GM12891 (cell line): ENCODE measurements around the gene NOTCH1.
A peak's percentile ranks its signal among the peaks of the same experiment; 100 is the strongest.

Experiments used
- DNase-seq: peaks from one replicate; pipeline ENCODE4 v3.0.0; 2011; ENCODE audit warnings: low spot score; ENCODE audit not compliant: insufficient read length
- FAIRE-seq: peaks from 2 replicates; lab custom pipeline; 2011; peaks lifted over from hg19 to GRCh38; lab: Jason Lieb, UNC
- PAX5 ChIP-seq: IDR thresholded peaks from 2 replicates; pipeline ENCODE4 v1.6.1; 2011; ENCODE audit warnings: low read length, moderate library complexity, mild to moderate bottlenecking; ENCODE audit not compliant: insufficient read depth, severe bottlenecking
- POLR2A ChIP-seq: IDR thresholded peaks from 2 replicates; pipeline ENCODE4 v1.6.1; 2011; ENCODE audit warnings: low read depth, low read length, control low read depth
- POLR2AphosphoS5 ChIP-seq: IDR thresholded peaks from 2 replicates; pipeline ENCODE4 v1.6.1; 2011; ENCODE audit warnings: low read depth, low read length, control low read depth
- POU2F2 ChIP-seq: IDR thresholded peaks from 2 replicates; pipeline ENCODE4 v1.6.1; 2011; ENCODE audit warnings: low read depth, mild to moderate bottlenecking, control low read depth, low read length, moderate library complexity
- SPI1 ChIP-seq: IDR thresholded peaks from 2 replicates; pipeline ENCODE4 v1.6.1; 2011; ENCODE audit warnings: low read depth, low read length, control low read depth
- TAF1 ChIP-seq: IDR thresholded peaks from 2 replicates; pipeline ENCODE4 v1.6.1; 2011; ENCODE audit warnings: low read depth, low read length, control low read depth

Gene NOTCH1

DNA sequence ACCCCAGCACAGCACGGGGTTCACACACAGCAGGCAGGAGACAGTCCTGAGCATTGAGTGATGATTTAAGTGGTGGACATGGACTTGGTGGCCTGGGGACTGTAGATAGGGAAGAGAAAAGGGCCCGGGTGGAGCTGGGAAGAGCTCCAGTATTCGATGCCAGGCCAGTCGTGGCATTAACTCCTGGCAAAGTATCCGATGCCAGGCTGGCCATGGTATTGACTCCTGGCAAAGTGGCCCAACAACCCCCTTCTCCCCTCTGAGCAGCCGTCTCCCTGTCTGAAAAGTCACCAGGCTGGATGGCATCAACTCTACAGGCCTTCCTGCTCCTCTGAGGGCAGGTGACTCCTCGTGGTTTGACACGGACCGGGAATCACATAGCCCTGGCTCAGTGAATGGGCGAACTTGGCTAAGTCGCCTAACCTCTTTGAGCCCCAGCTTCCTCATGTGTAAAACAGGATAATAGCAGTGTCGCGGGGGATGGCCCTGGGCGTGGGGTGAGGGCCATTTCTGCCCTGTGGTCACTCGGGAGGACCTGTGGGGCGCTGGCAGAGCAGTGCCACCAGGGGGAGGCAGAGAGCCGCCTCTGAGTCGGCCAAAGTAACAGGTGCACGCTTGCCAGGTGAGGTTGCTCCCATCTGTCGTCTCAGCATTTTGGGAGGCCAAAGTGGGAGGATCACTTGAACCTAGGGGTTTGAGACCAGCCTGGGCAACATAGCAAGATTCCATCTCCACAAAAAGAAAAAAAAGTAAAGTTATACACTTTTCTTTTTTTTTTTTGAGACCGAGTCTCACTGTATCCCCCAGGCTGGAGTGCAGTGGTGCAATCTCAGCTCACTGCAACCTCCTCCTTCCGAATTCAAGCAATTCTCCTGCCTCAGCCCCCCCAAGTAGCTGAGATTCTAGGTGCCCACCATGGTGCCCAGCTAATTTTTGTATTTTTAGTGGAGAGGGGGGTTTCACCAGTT is 57.3 kb downstream of the NOTCH1 start:
- peak; percentile 88 for FAIRE-seq
- DNase-seq: no peak
- TF ChIP-seq SPI1 (no peak), POLR2AphosphoS5 (no peak), TAF1 (no peak), PAX5 (no peak), POU2F2 (no peak), POLR2A (no peak)

DNA sequence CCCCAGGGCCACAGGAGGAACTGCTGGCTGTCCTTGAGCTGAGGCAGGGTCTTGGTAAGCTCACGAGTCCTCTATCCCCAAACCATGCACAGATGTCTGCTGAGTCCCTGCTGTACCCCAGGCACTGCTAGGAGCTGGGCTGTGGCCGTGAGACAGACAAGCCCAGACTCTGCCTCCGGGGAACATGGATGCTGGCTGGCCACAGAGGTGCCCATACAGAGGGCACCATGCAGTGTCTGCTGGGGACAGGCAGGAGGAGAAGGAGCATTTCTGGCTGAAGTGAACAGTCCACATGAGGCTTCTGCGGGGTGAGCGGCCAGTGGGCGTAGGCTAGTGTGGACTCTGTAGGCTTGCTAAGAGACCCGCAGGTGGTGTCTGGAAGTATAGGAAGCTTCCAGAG is 58.2 kb downstream of the NOTCH1 start:
- TF ChIP-seq POLR2A (no peak), SPI1 (no peak), PAX5 (no peak), TAF1 (no peak), POLR2AphosphoS5 (no peak), POU2F2 (no peak)
- FAIRE-seq: no peak

DNA sequence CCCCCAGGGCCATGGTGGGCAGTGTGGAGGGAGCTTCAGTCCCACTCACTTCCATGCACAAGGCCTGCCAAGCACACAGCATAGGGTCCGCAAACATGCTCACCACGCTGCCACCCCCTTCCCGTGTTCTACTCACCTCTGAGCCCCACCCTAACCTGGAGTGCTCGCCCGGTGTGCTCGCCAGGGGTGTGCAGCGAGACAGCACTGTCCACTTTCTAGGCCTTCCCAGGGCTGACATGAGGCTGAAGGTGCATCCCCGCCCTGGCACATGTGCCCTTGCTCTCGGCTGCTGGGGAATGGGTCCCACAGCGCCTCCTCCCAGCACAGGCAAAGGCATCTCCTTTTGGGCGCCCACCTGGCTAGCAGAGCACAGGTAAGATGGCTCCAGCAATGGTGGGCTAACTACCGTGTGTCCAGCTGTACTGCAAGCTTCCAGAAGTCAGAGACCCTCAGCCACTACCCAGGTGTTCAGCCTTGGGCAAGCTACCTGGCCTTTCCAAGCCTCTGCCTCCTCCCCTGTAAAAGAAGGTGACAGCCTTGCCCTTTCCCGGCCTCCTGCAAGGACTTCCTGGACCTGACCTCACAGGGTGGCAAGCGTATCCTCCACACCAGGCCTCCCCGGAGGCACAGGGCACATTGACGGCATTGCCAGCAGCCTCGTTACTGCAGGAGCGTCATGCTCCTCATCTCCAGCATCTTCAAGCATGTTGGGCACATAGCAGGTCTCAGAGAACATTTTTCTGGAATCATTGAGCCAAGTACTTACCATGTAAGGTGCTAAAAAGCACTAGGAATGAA is 58.8 kb downstream of the NOTCH1 start:
- DNase-seq (no peak), FAIRE-seq (no peak)
- TF ChIP-seq POU2F2 (no peak), TAF1 (no peak), SPI1 (no peak), POLR2AphosphoS5 (no peak), POLR2A (no peak), PAX5 (no peak)

More for the DNA sequence above, 58.2 kb downstream of the NOTCH1 start:
- DNase-seq: no peak

DNA sequence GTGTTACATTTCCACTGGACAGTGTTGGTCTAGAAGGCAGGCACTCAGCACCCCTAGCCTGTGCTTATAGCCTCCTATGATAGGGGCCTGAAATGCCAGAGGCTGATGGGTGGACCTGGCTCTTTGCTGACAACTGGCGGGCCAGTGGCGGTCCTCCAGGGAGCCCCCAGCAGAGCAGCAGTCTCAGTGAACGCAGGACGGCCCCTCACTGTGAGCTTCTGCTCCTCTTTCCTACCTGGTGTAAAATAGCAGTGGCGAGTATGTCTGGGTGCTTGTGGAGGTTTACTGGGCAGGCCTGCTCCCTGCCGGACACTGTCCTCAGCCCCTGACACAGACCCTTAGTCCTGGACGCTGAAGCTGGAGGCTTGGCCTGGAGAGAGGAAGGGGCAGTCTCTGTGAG is 59.7 kb downstream of the NOTCH1 start:
- TF ChIP-seq POLR2A (no peak), POU2F2 (no peak), SPI1 (no peak), POLR2AphosphoS5 (no peak), TAF1 (no peak), PAX5 (no peak)

DNA sequence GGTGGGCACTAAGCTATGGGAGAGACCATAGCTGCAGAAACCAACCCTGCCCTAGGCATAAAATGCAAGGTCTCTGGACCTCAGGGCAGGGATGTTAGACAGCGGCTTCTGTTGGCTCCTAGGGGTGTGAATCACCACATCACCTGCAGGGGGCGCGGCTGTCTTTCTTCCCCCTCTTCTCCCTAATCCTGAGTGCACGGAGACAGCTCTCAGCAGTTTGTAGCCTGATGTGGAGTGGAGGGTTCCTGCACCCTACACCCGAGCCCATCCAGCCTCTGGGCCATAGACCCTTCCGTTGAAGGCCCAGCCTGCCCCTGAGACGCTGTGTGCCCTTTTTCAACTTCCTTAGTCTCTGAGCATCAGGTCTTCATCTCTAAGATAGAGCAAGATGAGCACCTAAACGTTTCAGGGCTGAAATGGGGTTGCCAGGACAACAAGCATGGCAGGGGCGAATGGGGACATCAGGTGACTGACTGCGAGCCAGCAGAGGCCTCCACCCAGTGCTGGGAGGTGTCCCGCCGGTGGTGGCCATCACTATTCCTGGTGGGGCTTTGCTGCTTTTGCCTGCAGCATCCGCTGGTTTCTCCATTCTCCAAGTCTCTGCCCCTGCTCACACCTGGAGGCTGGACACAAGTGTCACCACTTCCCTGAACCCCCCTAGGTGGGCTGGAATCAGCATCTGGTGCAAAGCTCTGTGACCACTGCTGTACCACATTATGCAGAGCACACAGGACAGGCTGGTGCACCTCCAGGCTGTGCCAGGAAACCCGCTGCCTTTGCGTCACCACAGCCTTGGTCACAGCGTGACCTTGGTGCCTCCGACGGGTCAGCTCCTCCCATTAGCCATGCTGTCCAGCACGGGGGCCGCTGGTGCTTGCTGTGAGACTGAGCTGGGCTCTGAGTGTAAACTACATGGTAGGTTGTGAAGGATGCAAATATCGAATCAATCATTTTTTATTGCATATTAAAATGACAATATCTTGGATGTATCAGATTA is 60.5 kb downstream of the NOTCH1 start:
- TF ChIP-seq POLR2AphosphoS5 (no peak), SPI1 (no peak), TAF1 (no peak), POU2F2 (no peak), POLR2A (no peak), PAX5 (no peak)
- DNase-seq (peak; percentile 71), FAIRE-seq (peak; percentile 86)

More for the DNA sequence above, 59.7 kb downstream of the NOTCH1 start:
- DNase-seq (no peak), FAIRE-seq (no peak)

DNA sequence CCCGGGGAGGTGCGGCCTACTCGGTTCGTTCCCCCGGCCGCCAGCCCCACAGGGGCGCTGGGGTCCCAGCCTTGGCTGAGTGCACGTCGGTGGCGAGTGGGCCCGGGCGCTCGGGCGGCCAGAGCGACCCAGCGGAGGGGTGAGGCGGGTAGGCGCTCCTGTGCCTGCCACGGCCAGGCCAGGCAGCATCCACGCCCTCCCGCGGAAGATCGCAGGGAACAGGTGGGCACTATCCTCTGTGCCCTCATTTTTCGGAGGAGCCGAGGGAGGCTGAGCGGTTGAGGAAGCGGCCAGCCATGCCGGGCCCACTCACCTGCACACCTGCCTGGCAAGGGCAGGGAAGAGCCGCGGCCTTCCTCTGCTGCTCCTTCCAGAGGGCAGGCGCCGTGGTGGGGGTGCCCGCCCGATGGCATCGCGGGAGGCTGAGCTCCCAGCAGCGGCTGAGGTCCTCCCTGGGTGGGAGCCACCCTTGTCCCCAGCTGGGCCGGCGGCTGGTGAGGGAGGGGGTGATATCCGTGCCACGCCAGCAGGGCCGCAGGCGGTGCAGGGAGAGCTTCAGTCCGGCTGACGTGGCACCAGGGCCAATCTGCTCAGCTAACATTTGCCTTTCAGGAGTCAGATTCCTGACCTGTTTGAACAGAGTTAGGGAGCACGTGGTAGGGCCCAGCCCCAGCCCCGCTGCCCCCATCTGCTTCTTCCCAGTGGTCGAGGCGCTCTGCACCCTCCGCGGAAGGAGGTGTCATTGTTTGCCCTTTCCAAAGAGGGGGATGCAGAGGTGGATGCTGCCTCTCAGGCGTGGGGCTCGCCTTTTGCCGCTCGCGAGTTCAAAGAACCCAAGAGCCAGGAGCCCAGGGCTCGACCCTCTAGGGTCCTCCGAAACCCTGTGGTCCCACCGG is 61.4 kb downstream of the NOTCH1 start:
- DNase-seq (no peak), FAIRE-seq (peak; percentile 13)
- no peak for TF ChIP-seq TAF1
- TF ChIP-seq POLR2AphosphoS5: no peak
- no peak for TF ChIP-seq PAX5
- no peak for TF ChIP-seq POU2F2
- TF ChIP-seq POLR2A: no peak
- TF ChIP-seq SPI1: no peak

DNA sequence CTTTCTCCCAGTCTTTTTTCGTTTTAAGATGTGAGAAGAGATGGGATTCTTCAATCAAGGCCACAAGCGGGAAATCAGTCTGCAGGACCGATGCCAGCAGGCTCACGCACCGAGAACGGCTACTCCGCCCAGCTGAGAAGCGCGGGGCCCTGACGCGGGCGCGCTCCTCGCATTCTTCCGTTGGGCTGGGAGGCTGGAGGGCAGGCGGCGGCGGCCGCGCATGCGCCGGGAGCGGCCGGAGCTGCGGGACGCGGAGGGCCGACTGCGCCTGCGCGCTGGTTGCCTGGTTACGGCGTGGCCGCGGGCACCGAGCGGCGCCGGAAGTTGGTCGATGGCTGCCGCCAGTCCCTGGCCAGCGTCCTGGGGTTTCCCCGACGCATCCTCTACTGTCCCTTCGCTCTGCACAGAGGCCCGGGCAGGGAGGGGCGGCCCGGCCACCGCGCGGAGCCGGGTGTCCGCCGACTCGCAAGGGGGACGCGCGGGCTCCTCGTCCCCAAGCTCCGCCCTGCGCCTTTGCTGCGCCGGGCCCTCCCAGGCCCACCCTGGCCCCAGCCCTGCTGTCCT is 62.2 kb downstream of the NOTCH1 start:
- DNase-seq (peak; percentile 98), FAIRE-seq (peak; percentile 98)
- TF ChIP-seq POLR2AphosphoS5: no peak
- TF ChIP-seq POLR2A: 0 out of 2 replicates have a peak, but pooled peaks have one; percentile 26
- TF ChIP-seq POU2F2: no peak
